Measurements from ENCODE around the gene LRRC23.

DNA sequence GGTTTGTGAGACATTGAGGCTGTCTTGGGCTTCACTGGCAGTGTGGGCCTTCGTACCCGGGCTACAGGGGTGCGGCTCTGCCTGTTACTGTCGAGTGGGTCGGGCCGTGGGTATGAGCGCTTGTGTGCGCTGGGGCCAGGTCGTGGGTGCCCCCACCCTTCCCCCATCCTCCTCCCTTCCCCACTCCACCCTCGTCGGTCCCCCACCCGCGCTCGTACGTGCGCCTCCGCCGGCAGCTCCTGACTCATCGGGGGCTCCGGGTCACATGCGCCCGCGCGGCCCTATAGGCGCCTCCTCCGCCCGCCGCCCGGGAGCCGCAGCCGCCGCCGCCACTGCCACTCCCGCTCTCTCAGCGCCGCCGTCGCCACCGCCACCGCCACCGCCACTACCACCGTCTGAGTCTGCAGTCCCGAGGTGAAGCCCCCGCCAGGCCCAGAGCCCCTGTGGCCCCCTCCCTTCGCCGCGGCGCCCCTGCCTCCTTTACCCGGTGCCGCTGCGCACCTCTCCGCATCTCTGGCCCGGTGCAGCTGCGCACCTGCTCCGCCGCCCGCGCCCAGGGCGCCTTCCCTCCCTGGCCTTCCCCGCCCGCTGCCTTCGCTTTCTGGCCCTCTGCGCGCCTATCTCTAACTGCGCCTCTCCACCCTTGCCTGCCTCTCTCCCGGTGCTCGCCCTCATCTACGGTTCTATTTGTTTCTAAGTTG lies 9.8 kb downstream of the LRRC23 start, which contains the start of gene ENO2:
- TF ChIP-seq, protein P1, sequence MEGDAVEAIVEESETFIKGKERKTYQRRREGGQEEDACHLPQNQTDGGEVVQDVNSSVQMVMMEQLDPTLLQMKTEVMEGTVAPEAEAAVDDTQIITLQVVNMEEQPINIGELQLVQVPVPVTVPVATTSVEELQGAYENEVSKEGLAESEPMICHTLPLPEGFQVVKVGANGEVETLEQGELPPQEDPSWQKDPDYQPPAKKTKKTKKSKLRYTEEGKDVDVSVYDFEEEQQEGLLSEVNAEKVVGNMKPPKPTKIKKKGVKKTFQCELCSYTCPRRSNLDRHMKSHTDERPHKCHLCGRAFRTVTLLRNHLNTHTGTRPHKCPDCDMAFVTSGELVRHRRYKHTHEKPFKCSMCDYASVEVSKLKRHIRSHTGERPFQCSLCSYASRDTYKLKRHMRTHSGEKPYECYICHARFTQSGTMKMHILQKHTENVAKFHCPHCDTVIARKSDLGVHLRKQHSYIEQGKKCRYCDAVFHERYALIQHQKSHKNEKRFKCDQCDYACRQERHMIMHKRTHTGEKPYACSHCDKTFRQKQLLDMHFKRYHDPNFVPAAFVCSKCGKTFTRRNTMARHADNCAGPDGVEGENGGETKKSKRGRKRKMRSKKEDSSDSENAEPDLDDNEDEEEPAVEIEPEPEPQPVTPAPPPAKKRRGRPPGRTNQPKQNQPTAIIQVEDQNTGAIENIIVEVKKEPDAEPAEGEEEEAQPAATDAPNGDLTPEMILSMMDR (IDR thresholded peaks at IDR 0.05): no peak
- no peak for TF ChIP-seq POLR2A (IDR thresholded peaks at IDR 0.05)

Measured in right lobe of liver (tissue), 4 donors.